GM12865 (cell line): ENCODE results near the gene DPYD.

Experiments
- DNase-seq: peaks from one replicate; pipeline ENCODE4 v3.0.0; 2010; ENCODE audit warnings: low read depth
- H3K4me3 ChIP-seq: 2 replicates; pipeline ENCODE4 v1.5.1; 2011; ENCODE audit warnings: mild to moderate bottlenecking, low read depth, low read length, control low read depth
- TF ChIP-seq, protein P1 (sequence below): IDR thresholded peaks from 2 replicates; pipeline ENCODE4 v1.5.1; 2011; ENCODE audit warnings: low read length, control low read depth, low read depth, inconsistent platforms; ENCODE audit not compliant: insufficient read depth; ENCODE audit errors: missing control alignments

DPYD gene

DNA sequence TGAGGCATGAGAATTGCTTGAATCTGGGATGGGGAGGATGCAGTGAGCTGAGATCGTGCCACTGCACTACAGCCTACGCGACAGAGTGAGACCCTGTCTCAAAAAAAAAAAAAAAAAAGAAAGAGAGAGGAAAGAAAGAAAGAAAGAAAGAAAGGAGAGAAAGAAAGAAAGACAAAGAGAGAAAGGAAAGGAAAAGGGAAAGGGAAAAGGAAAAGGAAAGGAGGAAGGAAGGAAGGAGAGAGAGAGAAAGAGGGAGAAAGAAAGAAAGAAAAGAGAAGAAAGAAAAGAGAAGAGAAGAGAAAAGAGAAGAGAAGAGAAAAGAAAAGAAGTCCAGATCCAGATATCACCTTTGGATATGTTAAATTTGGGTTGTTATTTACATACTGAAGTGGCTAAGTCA lies 106.0 kb downstream of the DPYD start:
- no peak overlapping the region for H3K4me3 ChIP-seq
- TF ChIP-seq, protein P1, sequence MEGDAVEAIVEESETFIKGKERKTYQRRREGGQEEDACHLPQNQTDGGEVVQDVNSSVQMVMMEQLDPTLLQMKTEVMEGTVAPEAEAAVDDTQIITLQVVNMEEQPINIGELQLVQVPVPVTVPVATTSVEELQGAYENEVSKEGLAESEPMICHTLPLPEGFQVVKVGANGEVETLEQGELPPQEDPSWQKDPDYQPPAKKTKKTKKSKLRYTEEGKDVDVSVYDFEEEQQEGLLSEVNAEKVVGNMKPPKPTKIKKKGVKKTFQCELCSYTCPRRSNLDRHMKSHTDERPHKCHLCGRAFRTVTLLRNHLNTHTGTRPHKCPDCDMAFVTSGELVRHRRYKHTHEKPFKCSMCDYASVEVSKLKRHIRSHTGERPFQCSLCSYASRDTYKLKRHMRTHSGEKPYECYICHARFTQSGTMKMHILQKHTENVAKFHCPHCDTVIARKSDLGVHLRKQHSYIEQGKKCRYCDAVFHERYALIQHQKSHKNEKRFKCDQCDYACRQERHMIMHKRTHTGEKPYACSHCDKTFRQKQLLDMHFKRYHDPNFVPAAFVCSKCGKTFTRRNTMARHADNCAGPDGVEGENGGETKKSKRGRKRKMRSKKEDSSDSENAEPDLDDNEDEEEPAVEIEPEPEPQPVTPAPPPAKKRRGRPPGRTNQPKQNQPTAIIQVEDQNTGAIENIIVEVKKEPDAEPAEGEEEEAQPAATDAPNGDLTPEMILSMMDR = no peak
- DNase-seq = no peak

DNA sequence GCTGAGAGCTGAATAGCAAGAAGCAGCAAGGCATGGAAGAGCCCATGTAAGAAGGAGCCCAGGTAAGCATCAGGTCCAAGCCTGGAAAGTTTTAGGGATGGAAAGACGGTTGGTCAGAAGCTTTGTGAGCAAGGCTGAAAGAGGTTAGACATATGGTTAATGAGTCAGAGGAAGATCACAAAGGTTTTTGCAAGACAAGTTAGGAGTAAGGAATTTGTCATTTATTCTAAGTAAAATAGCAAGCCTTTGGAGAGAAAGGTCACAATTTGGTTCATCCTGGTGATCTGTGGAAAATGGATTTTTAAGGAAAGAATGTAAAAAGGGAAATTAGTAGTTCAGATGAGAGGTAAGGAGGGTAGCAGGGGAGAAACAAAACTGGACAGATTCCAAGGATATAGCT lies 106.7 kb downstream of the DPYD start:
- H3K4me3 ChIP-seq = no peak overlapping the region
- TF ChIP-seq, protein P1 = no peak
- DNase-seq = no peak

DNA sequence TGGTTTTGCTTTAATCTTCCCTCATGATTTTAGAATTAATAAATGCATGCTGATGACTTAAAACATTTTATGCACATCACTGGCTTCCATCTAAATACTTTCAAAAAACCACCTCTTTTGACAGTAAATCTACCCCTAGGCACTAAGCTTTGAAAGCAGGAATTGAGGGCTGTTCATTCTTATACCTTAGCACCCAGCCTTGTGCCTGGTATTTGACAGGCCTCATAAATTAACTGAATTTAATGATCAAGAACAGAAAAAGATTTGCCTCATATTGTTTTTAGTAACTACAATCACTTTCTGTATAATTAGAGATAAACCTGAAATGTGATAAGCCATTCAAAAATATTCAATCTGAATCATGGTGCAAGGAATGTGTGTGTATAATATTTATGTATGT lies 108.8 kb downstream of the DPYD start:
- TF ChIP-seq, protein P1 = no peak
- no peak for DNase-seq
- H3K4me3 ChIP-seq = no peak overlapping the region

DNA sequence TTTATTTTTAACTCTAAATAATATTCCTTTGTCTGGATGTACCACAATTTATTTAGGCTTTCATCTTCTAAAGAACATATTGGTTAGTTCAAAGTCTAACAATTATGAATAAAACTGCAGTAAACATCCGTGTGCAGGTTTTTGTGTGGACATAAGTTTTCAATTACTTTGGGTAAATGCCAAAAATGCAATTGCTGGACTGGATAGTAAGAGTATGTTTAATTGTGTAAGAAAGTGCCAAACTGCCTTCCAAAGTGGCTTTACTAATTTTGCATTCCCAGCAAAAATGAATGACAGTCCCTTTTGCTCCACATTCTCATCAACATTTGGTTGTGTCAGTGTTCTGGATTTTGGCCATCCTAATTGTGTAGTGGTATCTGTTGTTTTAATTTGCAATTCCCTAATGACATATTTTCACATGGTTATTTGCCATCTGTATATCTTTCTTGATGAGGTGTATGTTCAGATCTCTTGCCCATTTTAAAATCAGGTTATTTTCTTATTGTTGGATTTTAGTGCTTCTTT lies 113.8 kb downstream of the DPYD start:
- no peak overlapping the region for H3K4me3 ChIP-seq
- TF ChIP-seq, protein P1 = no peak
- DNase-seq = no peak

DNA sequence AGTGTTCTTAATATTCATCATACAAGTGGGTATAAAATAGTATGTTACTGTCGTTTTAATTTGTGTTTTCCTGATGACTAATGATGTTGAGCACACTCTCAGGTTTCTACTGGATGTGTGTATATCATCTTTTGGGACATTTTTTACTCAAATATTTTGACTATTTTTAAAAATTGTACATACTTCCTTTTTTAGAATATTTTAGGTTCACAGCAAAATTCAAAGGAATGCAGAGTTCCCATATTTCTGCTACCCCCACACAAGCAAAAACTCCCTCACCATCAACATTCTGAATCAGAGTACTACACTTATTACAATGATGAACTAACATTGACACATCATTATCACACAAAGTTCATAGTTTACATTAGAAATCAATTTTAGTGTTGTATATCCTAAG lies 114.5 kb downstream of the DPYD start:
- H3K4me3 ChIP-seq = no peak overlapping the region
- DNase-seq = no peak
- TF ChIP-seq, protein P1 = no peak

DNA sequence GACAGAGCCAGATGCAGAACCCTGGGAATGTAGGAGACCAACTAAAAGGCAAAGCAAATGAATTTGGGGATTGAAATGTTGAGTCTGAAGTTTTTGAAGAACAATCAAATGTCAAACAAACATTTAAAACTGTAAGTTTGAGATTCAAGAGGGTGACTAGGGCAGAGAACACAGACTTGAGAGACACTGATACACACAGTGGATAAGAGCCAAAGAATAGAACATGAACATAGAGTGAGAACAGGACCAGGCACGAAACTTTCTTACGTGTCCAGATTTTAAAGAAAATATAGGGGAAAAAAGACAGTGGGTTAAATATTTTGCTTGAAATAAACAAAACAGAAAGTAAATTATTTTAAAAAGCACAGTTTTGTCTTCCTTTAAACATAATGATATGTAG lies 115.7 kb downstream of the DPYD start:
- DNase-seq = no peak
- no peak overlapping the region for H3K4me3 ChIP-seq
- TF ChIP-seq, protein P1 = no peak

DNA sequence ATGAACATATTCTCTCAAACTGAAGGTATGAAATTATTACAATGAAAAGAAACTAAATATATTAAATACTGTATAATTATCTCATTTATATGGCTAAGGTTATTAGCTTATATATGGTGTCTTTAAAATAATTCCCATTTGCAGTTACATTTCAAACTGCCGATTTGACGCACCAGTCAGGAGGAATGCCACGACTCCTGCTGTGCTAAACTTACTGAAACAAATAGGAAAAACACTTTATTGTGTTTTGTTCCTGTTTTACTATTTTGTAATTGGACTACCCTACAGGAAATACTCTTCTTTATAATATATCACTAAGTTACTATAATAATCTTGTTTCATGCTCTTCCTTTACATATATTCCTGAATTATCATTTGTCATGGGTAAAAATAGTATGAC lies 117.8 kb downstream of the DPYD start:
- DNase-seq = no peak
- TF ChIP-seq, protein P1 = no peak

More for the DNA sequence above, 117.8 kb downstream of the DPYD start:
- H3K4me3 ChIP-seq = no peak overlapping the region
